Memory B cell (primary cell): ENCODE measurements around the gene SCPEP1.

Experiments
- ATAC-seq: fragments of 150-1000 bp; cut with Tn5 transposase; 2 replicates; pipeline ENCODE4 v1.10.0; 2021; ENCODE audit warnings: low read depth, mild to moderate bottlenecking, moderate library complexity
- DNase-seq, 2 donors: peaks; one replicate each; pipeline ENCODE4 v3.0.0; 2022; ENCODE audit warnings: low spot score in 2 of 2
- H3K27ac Mint-ChIP-seq: one replicate; pipeline ENCODE4 v1.8.0; 2022; ENCODE audit warnings: mild to moderate bottlenecking, moderate library complexity, mixed read lengths
- H3K27me3 Mint-ChIP-seq: one replicate; pipeline ENCODE4 v1.8.0; 2022; ENCODE audit warnings: mixed read lengths
- H3K36me3 Mint-ChIP-seq: one replicate; pipeline ENCODE4 v1.8.0; 2022; ENCODE audit warnings: mild to moderate bottlenecking, mixed read lengths
- H3K4me1 Mint-ChIP-seq: one replicate; pipeline ENCODE4 v1.8.0; 2022; ENCODE audit warnings: mixed read lengths
- H3K4me3 Mint-ChIP-seq: one replicate; pipeline ENCODE4 v1.8.0; 2022; ENCODE audit warnings: mild to moderate bottlenecking, moderate library complexity, mixed read lengths
- H3K9me3 Mint-ChIP-seq: one replicate; pipeline ENCODE4 v1.8.0; 2022; ENCODE audit warnings: mixed read lengths

Gene SCPEP1

GRCh38 chr17:57027852-57028251 lies 49.9 kb downstream of the SCPEP1 start:
- DNase-seq = no peak
- ATAC-seq = no peak
- H3K4me1 Mint-ChIP-seq = no peaks in the 10 kb centered on the region
- peaks cover 4% of the 10 kb centered on the region for H3K27me3 Mint-ChIP-seq
- peaks cover 2% of the 10 kb centered on the region for H3K36me3 Mint-ChIP-seq
- H3K4me3 Mint-ChIP-seq = no peak overlapping the region
- no peak overlapping the region for H3K27ac Mint-ChIP-seq
- peaks cover 1% of the 10 kb centered on the region for H3K9me3 Mint-ChIP-seq

GRCh38 chr17:57032343-57032742 lies 54.4 kb downstream of the SCPEP1 start:
- ATAC-seq (no peak), DNase-seq (no peak)
- Mint-ChIP-seq H3K27ac (no peak overlapping the region), H3K9me3 (no peaks in the 10 kb centered on the region), H3K4me3 (no peak overlapping the region), H3K4me1 (no peaks in the 10 kb centered on the region), H3K27me3 (peaks cover 9% of the 10 kb centered on the region), H3K36me3 (peaks cover 2% of the 10 kb centered on the region)

- Mint-ChIP-seq H3K9me3 (no peaks in the 10 kb centered on the region), H3K4me1 (no peaks in the 10 kb centered on the region), H3K36me3 (peaks cover 2% of the 10 kb centered on the region), H3K4me3 (no peak overlapping the region), H3K27me3 (peaks cover 9% of the 10 kb centered on the region), H3K27ac (no peak overlapping the region)
- no peak for DNase-seq
- no peak for ATAC-seq
Measured at GRCh38 chr17:57033296-57033695, 55.4 kb downstream of the SCPEP1 start.

- Mint-ChIP-seq H3K4me3 (no peak overlapping the region), H3K4me1 (peaks cover 3% of the 10 kb centered on the region), H3K27ac (no peak overlapping the region), H3K27me3 (peaks cover 8% of the 10 kb centered on the region), H3K36me3 (no peaks in the 10 kb centered on the region), H3K9me3 (no peaks in the 10 kb centered on the region)
- DNase-seq = no peak
- no peak for ATAC-seq
Measured at GRCh38 chr17:57034807-57035754, 57.1 kb downstream of the SCPEP1 start.

- no peaks in the 10 kb centered on the region for H3K36me3 Mint-ChIP-seq
- H3K27me3 Mint-ChIP-seq = peaks cover 7% of the 10 kb centered on the region
- no peak overlapping the region for H3K4me3 Mint-ChIP-seq
- H3K9me3 Mint-ChIP-seq = no peaks in the 10 kb centered on the region
- no peak for ATAC-seq
- no peak for DNase-seq
- H3K4me1 Mint-ChIP-seq = peaks cover 3% of the 10 kb centered on the region
- no peak overlapping the region for H3K27ac Mint-ChIP-seq
Measured at GRCh38 chr17:57035971-57036481, 58.1 kb downstream of the SCPEP1 start.

- ATAC-seq = no peak
- Mint-ChIP-seq H3K27ac (no peak overlapping the region), H3K4me1 (peaks cover 3% of the 10 kb centered on the region), H3K4me3 (no peak overlapping the region), H3K36me3 (no peaks in the 10 kb centered on the region), H3K9me3 (no peaks in the 10 kb centered on the region), H3K27me3 (peaks cover 7% of the 10 kb centered on the region)
- no peak for DNase-seq
Measured at GRCh38 chr17:57037411-57037810, 59.5 kb downstream of the SCPEP1 start.

- Mint-ChIP-seq H3K27ac (no peak overlapping the region), H3K9me3 (peaks cover 1% of the 10 kb centered on the region), H3K4me3 (no peak overlapping the region), H3K27me3 (peaks cover 10% of the 10 kb centered on the region), H3K4me1 (peaks cover 5% of the 10 kb centered on the region), H3K36me3 (no peaks in the 10 kb centered on the region)
- DNase-seq (no peak), ATAC-seq (no peak)
Measured at GRCh38 chr17:57038486-57038885, 60.6 kb downstream of the SCPEP1 start.

- H3K36me3 Mint-ChIP-seq = no peaks in the 10 kb centered on the region
- H3K27ac Mint-ChIP-seq = no peak overlapping the region
- peaks cover 8% of the 10 kb centered on the region for H3K4me1 Mint-ChIP-seq
- H3K27me3 Mint-ChIP-seq = peaks cover 14% of the 10 kb centered on the region
- H3K4me3 Mint-ChIP-seq = no peak overlapping the region
- peaks cover 1% of the 10 kb centered on the region for H3K9me3 Mint-ChIP-seq
- no peak for DNase-seq
- no peak for ATAC-seq
Measured at GRCh38 chr17:57040571-57040970, 62.6 kb downstream of the SCPEP1 start.

GRCh38 chr17:57043276-57043675 lies 65.3 kb downstream of the SCPEP1 start:
- no peaks in the 10 kb centered on the region for H3K36me3 Mint-ChIP-seq
- H3K27me3 Mint-ChIP-seq = peaks cover 17% of the 10 kb centered on the region
- peaks cover 20% of the 10 kb centered on the region for H3K4me1 Mint-ChIP-seq
- no peak overlapping the region for H3K4me3 Mint-ChIP-seq
- peaks cover 1% of the 10 kb centered on the region for H3K9me3 Mint-ChIP-seq
- no peak overlapping the region for H3K27ac Mint-ChIP-seq
- DNase-seq (no peak), ATAC-seq (no peak)

- no peak for ATAC-seq
- peaks cover 1% of the 10 kb centered on the region for H3K9me3 Mint-ChIP-seq
- no peak for DNase-seq
- peak overlapping the region; percentile 87 for H3K4me3 Mint-ChIP-seq
- peaks cover 16% of the 10 kb centered on the region for H3K27me3 Mint-ChIP-seq
- no peaks in the 10 kb centered on the region for H3K36me3 Mint-ChIP-seq
- H3K4me1 Mint-ChIP-seq = peaks cover 17% of the 10 kb centered on the region
- H3K27ac Mint-ChIP-seq = peak overlapping the region; percentile 78
Measured at GRCh38 chr17:57044976-57045867, 67.3 kb downstream of the SCPEP1 start.

- H3K9me3 Mint-ChIP-seq = peaks cover 1% of the 10 kb centered on the region
- H3K36me3 Mint-ChIP-seq = no peaks in the 10 kb centered on the region
- peaks cover 16% of the 10 kb centered on the region for H3K27me3 Mint-ChIP-seq
- peaks cover 17% of the 10 kb centered on the region for H3K4me1 Mint-ChIP-seq
- H3K27ac Mint-ChIP-seq = peak overlapping the region; percentile 78
- DNase-seq = peak; percentile 28 to 40
- peak; percentile 76 for ATAC-seq
- H3K4me3 Mint-ChIP-seq = peak overlapping the region; percentile 87
Measured at GRCh38 chr17:57045868-57046704, 68.2 kb downstream of the SCPEP1 start.

- ATAC-seq = peak; percentile 17
- Mint-ChIP-seq H3K9me3 (peaks cover 1% of the 10 kb centered on the region), H3K36me3 (no peaks in the 10 kb centered on the region), H3K4me3 (peak overlapping the region; percentile 87), H3K27me3 (peaks cover 17% of the 10 kb centered on the region), H3K27ac (no peak overlapping the region), H3K4me1 (peaks cover 17% of the 10 kb centered on the region)
- DNase-seq = no peak
Measured at GRCh38 chr17:57046749-57047148, 68.8 kb downstream of the SCPEP1 start.

GRCh38 chr17:57048096-57048495 lies 70.2 kb downstream of the SCPEP1 start:
- no peak overlapping the region for H3K27ac Mint-ChIP-seq
- DNase-seq (no peak), ATAC-seq (no peak)
- H3K36me3 Mint-ChIP-seq = no peaks in the 10 kb centered on the region
- no peaks in the 10 kb centered on the region for H3K9me3 Mint-ChIP-seq
- no peak overlapping the region for H3K4me3 Mint-ChIP-seq
- H3K27me3 Mint-ChIP-seq = peaks cover 16% of the 10 kb centered on the region
- H3K4me1 Mint-ChIP-seq = peaks cover 15% of the 10 kb centered on the region
